Activated CD8-positive, alpha-beta T cell treated with anti-CD3 and anti-CD28 coated beads for 36 hours (primary cell): ENCODE data around the gene TLR9. TPM values are rescaled to one million over a fixed set of nuclear protein-coding genes. Genes with fewer than 3 reads are reported as not detected.

Experiments used
- ATAC-seq: fragments of 200-7000 bp; cut with Tn5 transposase; one replicate; pipeline ENCODE4 v1.10.0; 2021; ENCODE audit warnings: mild to moderate bottlenecking, moderate library complexity
- CTCF ChIA-PET: fragments of 350-600 bp; sonication (Branson Sonifier 250); formaldehyde crosslinking; loops from one replicate; lab custom pipeline; 2021; ENCODE audit warnings: antibody characterized with exemption; lab: Charles Lee
- POLR2A ChIA-PET: fragments of 350-600 bp; sonication (Branson Sonifier 250); formaldehyde crosslinking; loops from one replicate; lab custom pipeline; 2021; ENCODE audit warnings: antibody characterized with exemption; lab: Charles Lee
- DNase-seq: peaks from one replicate; pipeline ENCODE4 v3.0.0-alpha.2; 2020
- H3K27ac Mint-ChIP-seq: one replicate; pipeline ENCODE4 v1.8.0; 2021; ENCODE audit warnings: mild to moderate bottlenecking, mixed read lengths
- H3K27me3 Mint-ChIP-seq: one replicate; pipeline ENCODE4 v1.8.0; 2021; ENCODE audit warnings: mixed read lengths
- H3K36me3 Mint-ChIP-seq: one replicate; pipeline ENCODE4 v1.8.0; 2021; ENCODE audit warnings: low read depth, mixed read lengths
- H3K4me1 Mint-ChIP-seq: one replicate; pipeline ENCODE4 v1.8.0; 2021; ENCODE audit warnings: low read depth, mixed read lengths
- H3K4me3 Mint-ChIP-seq: one replicate; pipeline ENCODE4 v1.8.0; 2021; ENCODE audit warnings: mild to moderate bottlenecking, moderate library complexity, mixed read lengths
- H3K9me3 Mint-ChIP-seq: one replicate; pipeline ENCODE4 v1.8.0; 2021; ENCODE audit warnings: mixed read lengths
- intact Hi-C: fragments of 100-400 bp; cut with micrococcal nuclease; formaldehyde crosslinking; loops from one replicate; pipeline ENCODE4 v1.10.0; 2022
- total RNA-seq, 2 experiments: library from RNA; stranded (reverse); gene quantifications; one replicate each; pipeline ENCODE4 v1.2.3, GENCODE V29; 2021
- TF ChIP-seq, protein P1 (sequence below): fragments of 200-600 bp; IDR thresholded peaks from one replicate; pipeline ENCODE4 v1.8.0; 2022; ENCODE audit warnings: antibody characterized with exemption, mild to moderate bottlenecking

Gene TLR9
- total RNA-seq, 2 experiments from 2014 or later: 2.0 TPM

DNA sequence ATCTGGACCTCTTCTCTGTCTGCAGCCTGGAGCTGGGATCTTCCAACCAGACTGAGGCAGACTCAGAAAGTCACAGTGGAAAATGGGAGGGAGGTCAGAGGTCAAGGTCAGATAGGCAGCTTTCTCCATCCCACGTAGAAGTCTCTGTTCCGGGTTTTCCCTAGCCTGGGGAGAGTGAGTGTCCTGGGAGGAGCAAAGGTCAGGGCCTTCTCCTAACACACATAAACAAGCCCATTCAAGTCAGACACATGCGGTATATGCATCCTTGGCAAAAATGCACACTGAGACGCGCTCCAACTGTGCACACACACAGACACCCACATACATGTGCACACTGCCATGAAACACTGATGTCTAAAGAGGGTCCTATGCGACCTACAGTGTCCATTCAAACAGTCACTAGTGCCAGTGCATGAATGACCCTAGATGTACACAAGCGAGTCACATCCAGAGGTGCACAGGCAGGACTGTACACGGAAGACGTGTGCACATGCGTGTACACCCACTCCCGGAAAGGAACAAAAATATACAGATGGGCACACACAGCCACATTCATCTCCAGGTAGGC, 12.8 kb upstream of the TLR9 start:
- TF ChIP-seq, protein P1, sequence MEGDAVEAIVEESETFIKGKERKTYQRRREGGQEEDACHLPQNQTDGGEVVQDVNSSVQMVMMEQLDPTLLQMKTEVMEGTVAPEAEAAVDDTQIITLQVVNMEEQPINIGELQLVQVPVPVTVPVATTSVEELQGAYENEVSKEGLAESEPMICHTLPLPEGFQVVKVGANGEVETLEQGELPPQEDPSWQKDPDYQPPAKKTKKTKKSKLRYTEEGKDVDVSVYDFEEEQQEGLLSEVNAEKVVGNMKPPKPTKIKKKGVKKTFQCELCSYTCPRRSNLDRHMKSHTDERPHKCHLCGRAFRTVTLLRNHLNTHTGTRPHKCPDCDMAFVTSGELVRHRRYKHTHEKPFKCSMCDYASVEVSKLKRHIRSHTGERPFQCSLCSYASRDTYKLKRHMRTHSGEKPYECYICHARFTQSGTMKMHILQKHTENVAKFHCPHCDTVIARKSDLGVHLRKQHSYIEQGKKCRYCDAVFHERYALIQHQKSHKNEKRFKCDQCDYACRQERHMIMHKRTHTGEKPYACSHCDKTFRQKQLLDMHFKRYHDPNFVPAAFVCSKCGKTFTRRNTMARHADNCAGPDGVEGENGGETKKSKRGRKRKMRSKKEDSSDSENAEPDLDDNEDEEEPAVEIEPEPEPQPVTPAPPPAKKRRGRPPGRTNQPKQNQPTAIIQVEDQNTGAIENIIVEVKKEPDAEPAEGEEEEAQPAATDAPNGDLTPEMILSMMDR: no peak
- intact Hi-C loops: loop anchor here (2.0 kb wide), 1 partner anchor 41 kb away; the partner anchor contains the start of gene WDR82
- no peak for DNase-seq
- Mint-ChIP-seq H3K9me3 (peaks cover 1% of the 10 kb centered on the region), H3K4me1 (peaks cover 66% of the 10 kb centered on the region), H3K27me3 (no peaks in the 10 kb centered on the region), H3K36me3 (peaks cover 55% of the 10 kb centered on the region), H3K27ac (peak overlapping the region; percentile 94), H3K4me3 (peak overlapping the region; percentile 99)
- ChIA-PET POLR2A (interaction anchor here (0.6 to 33.3 kb wide), 9 partner anchors 9 to 246 kb away, joined by 3 to 949 read pairs (median 9); partner anchors contain the start of genes GLYCTK, PPM1M, TLR9 and WDR82), CTCF (interaction anchor here (0.7 to 10.8 kb wide), 10 partner anchors 11 to 237 kb away, joined by 3 to 198 read pairs (median 5); partner anchors contain the start of genes TLR9 and WDR82)
- no peak for ATAC-seq

DNA sequence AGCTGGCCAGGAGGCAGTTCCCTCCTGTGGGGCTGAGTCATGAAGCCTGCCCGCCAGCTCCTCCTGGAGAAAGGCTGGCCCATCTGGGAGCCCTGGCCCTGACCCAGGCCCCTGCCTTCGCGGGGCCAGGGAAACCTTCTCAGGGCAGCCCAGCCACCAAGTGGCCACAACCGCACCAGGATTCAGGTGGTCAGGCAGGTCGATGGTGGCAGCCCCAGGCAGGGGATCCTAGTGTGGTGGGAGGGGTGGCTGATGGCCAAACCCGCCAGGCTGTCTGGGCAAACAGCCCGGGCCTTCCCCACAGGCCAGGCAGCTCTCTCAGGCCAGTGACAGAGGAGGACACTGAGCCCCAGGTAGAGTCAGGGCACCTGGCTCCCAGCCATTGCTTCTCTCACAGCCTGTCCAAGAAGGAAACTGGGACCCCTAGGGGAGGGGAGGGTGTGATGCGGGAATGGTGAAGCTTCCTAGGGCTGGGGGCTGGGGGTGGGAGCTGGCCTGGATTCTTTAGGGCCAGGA, 12.3 kb upstream of the TLR9 start:
- Mint-ChIP-seq H3K36me3 (peaks cover 51% of the 10 kb centered on the region), H3K27ac (peak overlapping the region; percentile 94), H3K9me3 (no peaks in the 10 kb centered on the region), H3K4me1 (peaks cover 68% of the 10 kb centered on the region), H3K4me3 (peak overlapping the region; percentile 99), H3K27me3 (no peaks in the 10 kb centered on the region)
- DNase-seq (peak; percentile 2), ATAC-seq (no peak)
- TF ChIP-seq, protein P1: no peak
- CTCF ChIA-PET: interaction anchor here (1.2 to 10.8 kb wide), 5 partner anchors 11 to 101 kb away, joined by 4 to 198 read pairs (median 65); partner anchors contain the start of genes TLR9 and WDR82
- intact Hi-C loops: loop anchor here (2.0 kb wide), 1 partner anchor 41 kb away; the partner anchor contains the start of gene WDR82
- POLR2A ChIA-PET: interaction anchor here (1.5 to 33.3 kb wide), 5 partner anchors 10 to 40 kb away, joined by 4 to 949 read pairs (median 77); partner anchors contain the start of genes GLYCTK, PPM1M, TLR9 and WDR82

DNA sequence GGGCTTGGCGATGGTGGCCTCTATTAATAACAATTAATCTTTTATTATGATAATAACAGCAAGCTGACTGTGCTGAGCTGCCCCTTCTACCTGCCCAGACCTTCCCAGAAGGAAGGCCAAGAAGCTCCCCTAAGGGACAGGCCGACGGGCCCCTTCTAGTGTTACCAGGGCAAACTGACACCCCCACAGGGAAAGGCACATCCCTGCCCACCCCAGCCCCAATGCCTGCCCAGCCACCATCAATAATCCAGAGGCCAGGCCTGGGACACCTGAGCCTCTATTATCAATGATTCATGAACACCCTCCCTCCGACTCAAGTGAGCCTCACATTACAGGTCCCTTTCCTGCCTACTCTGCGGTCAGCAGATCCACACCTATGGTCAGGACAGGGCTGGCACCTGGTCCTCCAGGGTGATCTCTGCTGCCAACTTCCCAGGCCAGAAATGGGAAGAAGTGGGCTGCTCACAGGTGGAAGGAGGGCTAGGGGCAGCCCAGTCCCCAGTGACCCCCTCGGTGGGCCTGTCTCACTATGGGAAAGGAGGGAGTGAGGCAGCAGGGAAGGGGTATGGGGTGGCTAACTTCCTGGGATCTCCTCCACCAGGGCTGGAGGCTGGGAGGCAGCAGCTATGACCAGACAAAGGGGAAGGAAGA, 11.7 kb upstream of the TLR9 start:
- ChIA-PET POLR2A (interaction anchor here (5.9 to 33.3 kb wide), 4 partner anchors 10 to 40 kb away, joined by 38 to 949 read pairs (median 92); partner anchors contain the start of genes GLYCTK, PPM1M, TLR9 and WDR82), CTCF (interaction anchor here (1.2 to 10.8 kb wide), 6 partner anchors 16 to 102 kb away, joined by 4 to 198 read pairs (median 35); partner anchors contain the start of genes TLR9 and WDR82)
- H3K4me1 Mint-ChIP-seq: peaks cover 71% of the 10 kb centered on the region
- intact Hi-C loops: no loop called here
- H3K9me3 Mint-ChIP-seq: no peaks in the 10 kb centered on the region
- TF ChIP-seq, protein P1: no peak
- ATAC-seq (no peak), DNase-seq (peak; percentile 1)
- H3K36me3 Mint-ChIP-seq: peaks cover 52% of the 10 kb centered on the region
- peak overlapping the region; percentile 76 for H3K27ac Mint-ChIP-seq
- H3K4me3 Mint-ChIP-seq: peak overlapping the region; percentile 99
- no peaks in the 10 kb centered on the region for H3K27me3 Mint-ChIP-seq

DNA sequence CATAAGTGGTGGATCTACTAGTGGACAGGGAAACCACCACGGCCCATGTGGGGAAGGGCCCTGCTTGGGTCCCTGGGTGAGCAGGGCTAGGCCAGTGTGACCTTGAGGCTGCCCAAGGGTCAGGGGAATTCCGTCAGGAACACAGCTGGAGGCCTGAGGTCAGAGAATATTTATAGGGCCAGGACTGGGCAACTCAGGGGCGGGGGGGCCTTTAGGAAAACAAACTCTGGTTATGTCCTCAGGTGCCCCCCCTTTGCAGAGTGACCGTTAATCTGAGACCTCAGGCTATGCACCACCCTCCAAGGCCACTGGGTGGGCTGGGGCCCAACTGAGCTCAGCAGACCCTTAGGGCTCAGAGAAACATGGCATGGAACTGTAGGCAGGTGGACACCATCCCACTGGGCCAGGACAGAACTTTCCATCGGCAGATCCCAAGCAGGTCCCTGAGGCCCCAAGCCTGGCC, 11.0 kb upstream of the TLR9 start:
- no peaks in the 10 kb centered on the region for H3K27me3 Mint-ChIP-seq
- H3K9me3 Mint-ChIP-seq: no peaks in the 10 kb centered on the region
- peak; percentile 1 for DNase-seq
- no peak for ATAC-seq
- H3K4me1 Mint-ChIP-seq: peaks cover 70% of the 10 kb centered on the region
- H3K36me3 Mint-ChIP-seq: peaks cover 52% of the 10 kb centered on the region
- peak overlapping the region; percentile 43 for H3K4me3 Mint-ChIP-seq
- peak overlapping the region; percentile 76 for H3K27ac Mint-ChIP-seq
- TF ChIP-seq, protein P1: no peak
- ChIA-PET POLR2A (interaction anchor here (5.9 to 33.3 kb wide), 4 partner anchors 11 to 41 kb away, joined by 38 to 949 read pairs (median 92); partner anchors contain the start of genes GLYCTK, PPM1M, TLR9 and WDR82), CTCF (interaction anchor here (1.2 to 10.8 kb wide), 7 partner anchors 9 to 103 kb away, joined by 3 to 198 read pairs (median 6); partner anchors contain the start of genes TLR9 and WDR82)
- intact Hi-C loops: no loop called here
